OCI-LY3 (cell line): ENCODE results near the gene S100A5.

Source experiments
- CTCF ChIP-seq: fragments of 200-600, 300-600 bp; sonication (generic); IDR thresholded peaks from 2 replicates; pipeline ENCODE4 v1.5.1; 2014; ENCODE audit warnings: antibody characterized with exemption, low read length, low read depth
- EZH2phosphoT487 ChIP-seq: fragments of 200-600 bp; shearing (Covaris generic); IDR thresholded peaks from 2 replicates; pipeline ENCODE4 v1.6.1; 2018; ENCODE audit warnings: antibody characterized with exemption, mixed run types, low read depth

- TF ChIP-seq CTCF (no peak), EZH2phosphoT487 (no peak)
These were observed 44.3 kb upstream of the S100A5 start for GRCh38 chr1:153585006-153585405.
